HuH-7.5 (cell line): ENCODE data around the gene FGD1.
"Not testable (repeated sequence)": the region's sequence is repeated elsewhere in the genome, so short reads cannot be mapped to it uniquely, and the experiment has no call there.

ENCODE experiments used
- DNase-seq: peaks from one replicate; pipeline ENCODE4 v3.0.0; 2011; ENCODE audit warnings: low spot score

The FGD1 gene

DNA sequence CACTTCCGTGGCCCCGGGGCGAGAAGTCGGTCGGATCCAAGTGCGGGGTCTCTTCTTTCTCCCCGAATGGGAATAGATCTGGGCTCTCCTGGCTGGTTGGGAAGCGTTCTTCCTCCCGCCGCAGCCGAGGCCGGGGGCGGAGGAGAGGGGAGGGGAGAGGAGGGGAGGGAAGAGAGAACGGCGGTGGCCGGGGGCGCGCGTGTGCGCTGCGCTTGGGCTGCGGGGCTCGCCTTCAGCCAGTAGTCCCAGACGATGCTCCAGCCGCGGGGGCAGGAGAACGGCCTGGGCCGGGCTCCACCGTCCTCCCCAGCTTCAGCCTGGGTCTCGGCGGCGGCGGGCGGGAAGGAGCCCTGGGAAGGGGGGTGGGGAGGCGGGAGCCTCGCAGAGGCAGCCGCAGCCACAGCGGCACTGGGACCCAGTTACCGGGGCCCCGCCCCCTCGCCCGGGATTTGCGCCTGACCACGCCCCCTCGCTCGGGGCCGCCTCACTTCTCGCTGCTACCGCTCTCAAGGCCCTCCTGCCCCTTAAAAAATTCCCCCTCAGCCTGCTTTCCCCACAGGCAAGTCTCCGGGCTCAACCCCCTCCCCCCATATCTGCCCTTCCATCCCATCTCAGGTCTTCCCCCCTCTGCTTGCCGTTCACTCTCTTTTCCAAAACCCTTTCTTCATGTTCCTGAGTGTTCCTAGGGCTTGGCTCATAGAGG lies at the start of gene FGD1:
Gene FGD1 (minus strand): TSS at position 421 of the 703 bp plus-strand sequence. CDS start 802 bp downstream, outside the sequence.
- peak; percentile 83 for DNase-seq

DNA sequence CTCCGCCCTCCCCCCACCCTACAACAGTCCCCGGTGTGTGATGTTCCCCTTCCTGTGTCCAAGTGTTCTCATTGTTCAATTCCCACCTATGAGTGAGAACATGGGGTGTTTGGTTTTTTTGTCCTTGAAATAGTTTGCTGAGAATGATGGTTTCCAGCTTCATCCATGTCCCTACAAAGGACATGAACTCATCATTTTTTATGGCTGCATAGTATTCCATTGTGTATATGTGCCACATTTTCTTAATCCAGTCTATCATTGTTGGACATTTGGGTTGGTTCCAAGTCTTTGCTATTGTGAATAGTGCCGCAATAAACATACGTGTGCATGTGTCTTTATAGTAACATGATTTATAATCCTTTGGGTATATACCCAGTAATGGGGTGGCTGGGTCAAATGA lies 46.2 kb upstream of the FGD1 start:
- not testable (repeated sequence) for DNase-seq

DNA sequence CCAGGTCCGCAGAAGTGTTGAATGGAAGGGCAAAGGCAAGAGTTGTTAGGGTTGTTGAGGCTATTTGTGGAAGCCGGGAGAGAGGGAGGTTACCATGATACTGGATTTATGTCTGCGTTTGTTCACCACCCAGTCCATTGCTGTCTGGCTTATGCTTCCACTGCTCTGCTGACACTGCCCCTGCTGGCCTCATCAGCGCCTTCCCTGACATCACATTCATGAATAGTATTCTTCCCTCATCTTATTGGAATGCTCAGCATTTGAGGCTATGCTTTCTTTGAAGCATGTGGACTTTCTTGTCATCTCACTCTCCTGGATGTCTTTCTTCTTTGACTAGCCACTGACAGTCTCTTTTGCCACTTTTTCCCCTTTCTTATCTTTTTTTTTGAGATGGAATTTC lies 44.3 kb upstream of the FGD1 start:
- DNase-seq = no peak

DNA sequence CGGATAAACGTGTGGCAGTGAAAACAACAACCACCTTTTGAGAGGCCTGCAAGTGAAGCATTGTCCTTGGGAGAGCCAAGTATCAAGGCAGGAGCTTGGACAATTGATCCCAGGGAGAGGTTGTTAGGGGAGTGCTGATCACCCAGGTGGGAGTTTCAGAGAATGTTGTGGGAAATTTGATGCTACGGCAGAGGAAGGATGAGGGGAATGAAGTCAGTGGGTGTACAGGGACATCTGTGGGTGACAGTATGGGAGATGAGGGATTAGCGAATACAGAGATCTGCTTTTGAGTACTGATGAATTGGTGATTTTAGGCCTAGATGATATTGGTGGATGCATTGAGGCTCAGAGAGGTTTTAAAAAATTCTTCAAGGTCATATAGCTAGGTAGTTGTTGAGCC lies 38.2 kb upstream of the FGD1 start:
- DNase-seq = no peak

DNA sequence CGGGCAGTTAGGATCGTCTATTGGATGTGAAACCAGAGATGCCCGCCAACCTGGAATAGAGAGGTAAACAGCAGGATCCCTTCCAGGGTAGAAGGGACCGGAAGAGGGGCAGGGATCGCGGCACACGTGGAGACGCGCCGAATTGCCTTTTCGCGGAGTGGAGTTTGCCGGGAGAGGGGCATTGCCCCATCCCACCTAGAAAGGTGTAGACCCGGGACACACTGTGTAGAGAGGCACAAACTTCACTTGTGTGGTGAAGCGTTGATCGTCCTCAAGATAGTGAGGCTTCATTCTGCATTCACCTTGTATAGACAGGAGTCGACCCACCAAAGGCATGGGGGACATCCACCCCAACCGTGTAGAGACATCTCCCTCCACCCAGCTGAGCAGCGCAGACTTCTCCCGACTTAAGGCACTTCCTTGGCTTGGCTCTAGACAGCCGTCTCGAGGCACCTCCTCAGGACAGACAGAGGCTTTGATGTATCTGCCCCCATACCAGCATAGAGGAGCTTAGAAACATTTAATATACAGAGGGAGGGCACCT lies 34.4 kb upstream of the FGD1 start:
- DNase-seq = no peak

DNA sequence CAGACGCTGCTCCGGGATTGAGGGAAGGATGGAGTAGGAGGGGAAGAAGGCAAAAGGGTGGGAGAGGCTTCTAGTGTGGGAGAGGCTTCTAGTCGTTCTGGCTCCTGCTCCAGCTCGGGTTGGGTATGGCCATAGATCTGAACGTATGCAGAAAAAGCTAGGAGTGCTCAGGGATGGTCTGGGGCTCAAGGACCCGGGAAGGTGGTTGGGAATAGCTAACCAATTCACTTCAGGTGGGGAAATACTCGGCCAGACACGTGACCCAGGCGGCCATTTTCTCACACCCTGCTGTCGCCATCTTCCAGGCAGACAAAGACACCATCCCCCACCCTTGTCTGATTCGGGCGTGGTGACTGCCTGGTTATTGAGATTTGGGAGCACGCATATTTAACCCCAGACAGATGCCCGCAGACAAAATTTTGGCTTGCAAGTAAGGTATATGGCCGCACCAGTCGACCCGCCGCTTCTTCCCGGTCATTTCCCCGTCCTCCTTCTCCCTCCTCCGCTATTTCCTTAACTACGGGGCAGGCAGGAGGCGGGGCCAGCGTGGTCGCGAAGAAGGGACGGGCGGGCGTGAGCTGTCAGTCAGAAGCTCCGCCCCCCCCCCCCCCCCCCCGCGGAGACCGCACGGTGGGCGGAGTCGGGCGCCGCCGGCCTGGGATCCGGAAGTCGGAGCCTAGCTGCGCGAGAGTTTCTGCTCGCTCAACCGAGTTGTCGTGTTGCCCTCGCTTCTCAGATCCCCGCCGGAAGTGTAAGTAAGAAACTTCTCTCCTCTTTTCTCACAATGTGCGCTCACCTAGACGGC lies 33.7 kb upstream of the FGD1 start, which contains the start of gene GNL3L:
Gene GNL3L (plus strand): TSS at position 668 of the 805 bp plus-strand sequence. CDS start 2,348 bp downstream, outside the sequence.
- peak; percentile 59 for DNase-seq

DNA sequence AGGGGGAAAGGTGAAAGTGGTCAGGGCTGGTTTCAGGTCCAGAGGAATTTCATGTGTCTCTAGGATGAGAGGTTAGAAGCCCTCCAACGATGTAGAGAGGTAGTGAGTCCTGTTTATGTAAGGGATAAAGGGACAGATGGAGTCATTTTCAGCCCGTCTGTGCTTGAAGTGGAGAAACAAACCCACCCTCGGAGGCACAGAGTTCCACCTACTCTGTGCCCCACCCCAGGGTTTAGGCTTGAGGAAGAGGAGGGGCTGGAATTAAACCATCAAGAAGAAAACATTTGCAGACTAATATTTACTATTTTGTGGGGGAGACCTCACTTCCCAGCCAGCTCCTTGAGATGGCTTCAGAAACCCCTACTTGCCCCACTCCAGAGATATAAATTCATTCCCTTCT lies 33.1 kb upstream of the FGD1 start:
- DNase-seq = no peak

DNA sequence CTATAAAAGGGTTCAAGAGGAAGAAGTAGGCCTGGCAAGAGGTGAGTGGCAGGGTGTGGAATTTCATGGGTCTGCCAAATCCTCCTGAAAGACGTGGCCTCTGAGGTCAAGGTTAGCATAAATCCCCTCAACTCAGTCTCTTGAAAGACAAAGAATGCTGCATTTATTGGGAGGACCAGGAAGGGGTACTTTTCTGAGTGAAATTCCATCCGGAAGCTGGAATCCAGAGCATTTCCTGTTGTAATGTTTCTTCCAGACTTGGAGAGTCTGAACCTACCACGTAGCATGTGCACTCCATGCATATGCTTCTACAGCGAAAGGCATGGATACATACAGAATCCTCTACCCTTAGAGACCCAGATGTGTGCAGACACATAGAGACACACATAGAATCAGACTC lies 13.4 kb upstream of the FGD1 start:
- DNase-seq = no peak

DNA sequence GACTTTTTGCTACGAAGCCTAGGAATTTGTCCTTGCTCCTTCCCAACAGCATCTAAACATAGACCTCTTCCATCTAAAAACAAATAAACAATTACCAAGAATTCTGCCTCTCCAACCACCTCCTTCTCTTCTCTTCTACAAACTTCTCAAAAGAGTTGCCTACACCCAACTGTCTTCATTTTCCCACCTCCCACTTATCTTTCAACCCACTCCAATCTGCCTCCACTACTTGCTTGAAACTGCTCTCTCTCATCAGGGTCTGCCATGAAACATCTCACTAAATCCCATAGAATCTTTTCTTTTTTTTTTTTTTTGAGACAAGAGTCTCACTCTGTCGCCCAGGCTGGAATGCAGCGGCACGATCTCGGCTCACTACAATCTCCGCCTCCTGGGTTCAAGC lies 902 bp upstream of the FGD1 start:
- DNase-seq = no peak

DNA sequence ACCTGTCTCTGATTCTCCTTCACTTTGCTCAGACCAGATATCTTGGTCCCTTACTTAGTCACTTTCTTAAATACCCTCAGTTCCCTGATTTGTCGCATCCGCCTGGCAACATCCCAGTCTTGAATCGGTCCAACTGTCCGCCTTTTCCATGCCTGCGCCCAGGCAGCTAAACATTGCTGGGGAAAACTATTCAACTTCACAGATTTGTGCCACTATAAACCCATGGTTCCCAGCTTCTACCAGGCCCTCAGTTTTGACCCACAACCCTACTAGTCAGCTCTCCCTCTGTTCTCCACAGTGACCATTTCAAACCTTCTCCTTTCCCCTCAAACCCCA lies 451 bp upstream of the FGD1 start:
- no peak for DNase-seq

DNA sequence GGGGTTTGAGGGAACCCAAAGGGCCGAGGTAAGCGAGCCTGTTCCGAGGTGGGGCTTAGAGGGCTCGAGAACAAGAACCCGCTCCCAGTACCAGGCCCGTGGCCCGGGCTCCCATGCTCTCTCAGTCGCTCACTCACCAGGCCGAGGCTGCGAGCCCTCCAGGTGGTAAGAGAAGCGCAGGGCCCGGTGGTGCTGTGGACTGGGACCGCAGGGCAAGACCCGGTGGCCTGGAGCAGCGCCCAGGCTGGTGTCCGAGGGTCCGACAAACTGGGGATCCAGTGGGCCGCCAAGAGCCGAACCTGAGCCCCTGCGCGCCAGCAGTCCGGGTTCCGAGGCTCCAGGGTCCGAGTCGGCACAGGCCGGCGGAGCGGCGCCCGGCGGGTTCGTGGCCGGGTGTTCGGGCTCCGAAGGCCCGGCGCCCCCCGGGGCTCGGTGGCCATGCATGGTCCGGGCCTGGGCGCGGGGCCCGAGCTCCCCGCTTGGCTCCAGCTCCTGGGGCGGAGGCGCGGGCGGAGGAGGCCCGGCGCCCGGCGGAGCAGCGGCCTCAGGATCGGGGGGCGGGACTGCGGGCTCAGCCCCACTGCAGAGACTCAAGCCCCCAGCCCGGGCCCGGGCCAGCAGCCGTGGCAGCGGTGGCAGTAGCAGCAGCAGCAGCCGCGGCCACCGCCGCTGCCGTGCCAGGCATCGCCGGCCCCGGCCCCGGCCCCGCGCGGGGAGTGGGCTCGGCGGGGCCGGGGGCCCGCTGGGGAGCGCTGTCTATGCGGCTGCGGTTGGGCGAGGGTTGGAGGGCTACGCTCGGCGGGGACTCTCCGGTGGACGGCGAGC lies 833 bp downstream of the FGD1 start:
- DNase-seq = no peak

DNA sequence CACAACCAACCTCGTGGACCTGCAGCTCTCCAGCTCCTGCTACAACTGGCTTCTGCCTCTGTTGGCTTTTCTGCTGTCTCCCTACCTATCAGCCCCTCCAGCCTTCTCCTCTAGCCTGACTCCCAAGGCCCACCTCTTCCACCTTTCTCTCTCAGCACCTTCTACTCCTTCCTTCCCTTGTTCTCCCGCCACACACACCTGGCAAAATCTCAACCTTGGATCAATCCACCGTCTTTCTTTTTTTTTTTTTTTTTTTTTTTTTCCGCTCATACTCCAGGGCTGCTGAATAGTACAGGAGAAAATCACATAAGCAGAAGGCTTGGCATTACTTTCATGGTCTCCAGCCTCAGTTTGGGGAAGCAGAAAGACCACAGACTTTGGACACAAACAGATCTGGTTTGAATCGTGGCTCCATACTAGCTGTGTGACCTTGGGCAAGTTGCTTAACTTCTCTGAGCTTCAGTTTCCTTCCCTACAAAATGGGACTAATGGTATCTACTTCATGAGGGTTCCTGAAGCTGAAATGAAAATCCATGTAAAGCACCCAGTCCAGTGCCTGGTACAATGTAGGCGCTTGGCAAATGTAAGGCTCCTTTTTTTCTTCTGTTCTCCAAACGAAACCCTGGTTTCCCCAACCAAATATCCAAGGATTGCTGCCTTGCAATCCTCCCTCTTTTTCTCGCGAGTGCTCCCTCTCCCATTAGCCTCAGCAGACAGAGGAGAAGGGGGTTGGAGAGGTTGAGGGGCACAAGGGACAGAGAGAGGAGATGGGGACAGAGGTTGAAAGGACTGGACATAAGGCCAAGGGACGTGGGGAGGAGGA lies 1.7 kb downstream of the FGD1 start:
- DNase-seq = no peak

DNA sequence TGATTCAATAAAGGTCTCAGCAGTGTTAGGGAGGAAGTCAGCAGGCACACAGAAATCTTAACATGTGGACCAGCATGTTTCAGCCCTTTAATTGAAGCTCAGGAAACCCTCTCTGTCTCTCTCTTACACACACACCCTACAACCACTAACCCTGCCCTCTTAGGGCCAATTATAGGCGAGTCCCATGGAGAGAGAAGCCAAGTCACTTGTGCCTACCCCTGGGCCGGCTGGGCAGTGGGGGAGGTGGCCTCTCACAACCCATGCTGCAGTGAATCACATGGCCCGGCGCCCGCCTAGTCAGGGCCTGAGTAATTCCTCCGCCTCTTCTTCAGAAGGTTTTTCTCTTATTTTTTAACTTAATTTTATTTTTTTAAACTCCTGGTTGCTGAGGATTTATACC lies 3.7 kb downstream of the FGD1 start:
- DNase-seq = no peak

DNA sequence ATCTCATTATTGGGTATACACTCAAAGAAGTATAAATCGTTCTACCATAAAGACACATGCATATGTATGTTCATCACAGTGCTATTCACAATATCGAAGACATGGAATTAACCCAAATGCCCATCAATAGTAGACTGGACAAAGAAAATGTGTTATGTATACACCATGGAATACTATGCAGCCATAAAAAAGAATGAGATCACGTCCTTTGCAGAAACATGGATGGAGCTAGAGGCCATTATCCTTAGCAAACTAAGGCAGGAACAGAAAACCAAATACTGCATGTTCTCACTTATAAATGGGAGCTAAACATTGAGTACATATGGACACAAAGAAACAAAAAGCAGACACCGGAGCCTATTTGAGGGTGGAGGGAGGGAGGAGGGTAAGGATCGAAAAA lies 6.2 kb downstream of the FGD1 start:
- not testable (repeated sequence) for DNase-seq

DNA sequence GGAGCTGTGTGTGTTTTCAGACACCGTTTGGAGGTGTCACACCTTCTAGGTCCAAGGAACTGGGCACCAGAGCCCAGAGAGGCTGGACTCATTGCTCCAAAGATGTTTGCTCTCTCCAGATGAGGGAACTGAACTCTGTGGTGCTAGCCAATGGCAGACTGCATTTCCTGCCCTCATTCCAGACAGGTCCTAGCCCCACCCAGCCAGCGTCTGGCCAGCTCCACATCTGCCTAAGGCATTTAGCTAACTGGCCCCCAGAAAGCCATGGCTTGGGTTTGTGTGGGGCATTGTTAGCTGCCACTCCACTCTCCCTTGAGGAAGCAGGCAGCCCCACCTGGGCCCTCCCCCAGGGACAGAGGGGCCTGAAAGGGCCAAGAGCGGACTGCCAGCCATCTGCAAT lies 11.4 kb downstream of the FGD1 start:
- no peak for DNase-seq

DNA sequence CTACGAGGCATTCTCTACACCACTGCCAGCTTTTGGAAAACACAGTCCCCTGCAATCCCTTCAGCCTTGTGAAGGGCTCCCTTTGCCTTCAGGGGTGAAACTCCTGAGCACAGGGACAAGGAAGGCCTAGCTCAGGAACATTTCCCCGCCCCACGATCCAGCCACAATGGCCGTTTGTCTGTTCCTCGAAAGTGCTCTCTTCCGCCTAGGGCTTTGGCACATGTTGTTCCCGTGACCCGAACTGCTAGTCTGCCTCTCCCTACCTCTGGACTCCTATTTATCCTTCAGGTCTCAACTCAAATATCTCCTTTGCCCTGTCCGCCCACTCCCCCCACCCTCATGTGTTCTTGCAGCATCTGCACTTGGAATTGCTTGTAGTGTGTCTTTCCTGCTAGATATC lies 12.1 kb downstream of the FGD1 start:
- no peak for DNase-seq

DNA sequence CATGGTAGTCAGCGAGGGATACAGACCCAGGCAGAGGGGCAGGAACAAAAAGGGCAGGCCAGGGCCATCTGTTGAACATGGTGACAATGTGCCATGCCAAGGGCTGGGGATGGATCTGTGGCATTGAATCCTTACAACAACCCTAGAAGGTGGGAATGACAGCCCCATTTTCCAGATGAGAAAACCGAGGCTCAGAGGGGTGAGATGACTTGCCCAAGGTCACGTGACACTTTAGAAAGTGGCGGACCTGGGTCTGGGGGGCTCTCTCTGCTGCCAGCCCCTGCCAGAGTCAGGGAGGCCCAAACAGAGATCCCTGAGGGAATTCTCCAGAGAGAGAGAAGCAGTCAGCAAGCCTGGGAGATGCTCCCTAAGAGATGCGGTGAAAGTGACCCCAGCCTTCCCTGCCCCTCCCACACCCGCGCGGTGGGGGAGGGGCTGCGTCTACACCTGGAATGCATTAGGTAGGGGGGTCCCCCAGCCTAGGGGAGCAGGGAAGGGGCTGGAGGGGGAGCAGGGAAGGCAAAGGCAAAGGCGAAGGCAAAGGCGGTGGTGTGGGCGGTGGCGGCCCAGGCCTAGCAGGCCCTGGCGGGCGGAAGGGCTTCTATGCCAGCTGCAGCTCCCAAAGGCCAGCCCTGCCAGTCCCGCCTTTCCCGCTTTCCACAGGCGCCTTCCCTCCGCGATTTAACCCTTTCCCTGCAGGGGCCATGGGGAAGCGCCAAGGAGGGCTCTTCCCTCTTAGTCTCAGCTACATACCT lies 13.0 kb downstream of the FGD1 start:
- DNase-seq = no peak

DNA sequence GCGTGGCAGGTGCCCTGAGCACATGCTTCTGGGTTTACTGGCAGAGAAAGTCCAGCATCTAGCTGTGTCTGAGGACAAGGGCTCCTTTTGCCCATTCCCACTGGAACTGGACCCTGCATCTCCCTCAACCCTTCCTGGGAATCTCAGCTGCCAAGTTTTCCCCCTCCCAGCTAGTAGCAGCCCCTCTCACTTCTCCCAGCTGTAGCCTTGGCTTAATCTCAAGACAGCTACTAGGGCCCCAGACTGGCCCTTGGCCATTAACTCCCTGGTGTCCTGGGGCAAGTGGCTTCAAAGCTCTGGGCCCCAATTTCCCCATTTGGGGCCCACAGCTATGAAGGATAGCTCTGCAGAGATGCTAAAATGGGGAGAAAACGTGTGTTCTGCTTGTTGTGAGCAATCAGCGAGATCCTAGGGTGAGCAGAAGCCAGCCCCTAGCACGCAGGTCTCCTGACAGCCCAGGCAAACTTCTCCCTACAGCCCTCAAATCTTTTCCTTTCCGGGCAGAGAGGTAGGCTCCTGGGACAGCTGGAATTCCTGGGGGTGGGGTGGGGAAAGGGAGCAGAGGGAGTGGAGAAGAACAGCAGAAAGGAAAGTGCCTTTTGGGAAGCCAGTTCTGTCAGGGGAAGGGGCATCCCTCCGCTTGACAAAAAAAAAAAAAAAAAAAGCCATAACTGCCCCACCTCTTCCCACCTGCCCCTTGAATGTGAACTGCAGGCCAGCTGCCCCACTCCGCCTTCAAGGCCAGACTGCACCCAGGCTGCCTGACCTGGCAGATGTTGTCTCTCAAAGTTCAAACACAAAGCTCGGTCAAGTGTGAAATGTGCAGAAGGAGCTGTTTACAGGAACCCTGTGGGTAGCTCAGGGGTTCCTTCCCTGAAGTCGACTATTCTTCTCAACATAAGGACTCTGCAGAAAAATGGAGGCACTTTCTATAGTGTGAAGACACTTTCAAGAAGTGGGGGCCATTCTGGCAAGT lies 16.6 kb downstream of the FGD1 start:
- DNase-seq = no peak

DNA sequence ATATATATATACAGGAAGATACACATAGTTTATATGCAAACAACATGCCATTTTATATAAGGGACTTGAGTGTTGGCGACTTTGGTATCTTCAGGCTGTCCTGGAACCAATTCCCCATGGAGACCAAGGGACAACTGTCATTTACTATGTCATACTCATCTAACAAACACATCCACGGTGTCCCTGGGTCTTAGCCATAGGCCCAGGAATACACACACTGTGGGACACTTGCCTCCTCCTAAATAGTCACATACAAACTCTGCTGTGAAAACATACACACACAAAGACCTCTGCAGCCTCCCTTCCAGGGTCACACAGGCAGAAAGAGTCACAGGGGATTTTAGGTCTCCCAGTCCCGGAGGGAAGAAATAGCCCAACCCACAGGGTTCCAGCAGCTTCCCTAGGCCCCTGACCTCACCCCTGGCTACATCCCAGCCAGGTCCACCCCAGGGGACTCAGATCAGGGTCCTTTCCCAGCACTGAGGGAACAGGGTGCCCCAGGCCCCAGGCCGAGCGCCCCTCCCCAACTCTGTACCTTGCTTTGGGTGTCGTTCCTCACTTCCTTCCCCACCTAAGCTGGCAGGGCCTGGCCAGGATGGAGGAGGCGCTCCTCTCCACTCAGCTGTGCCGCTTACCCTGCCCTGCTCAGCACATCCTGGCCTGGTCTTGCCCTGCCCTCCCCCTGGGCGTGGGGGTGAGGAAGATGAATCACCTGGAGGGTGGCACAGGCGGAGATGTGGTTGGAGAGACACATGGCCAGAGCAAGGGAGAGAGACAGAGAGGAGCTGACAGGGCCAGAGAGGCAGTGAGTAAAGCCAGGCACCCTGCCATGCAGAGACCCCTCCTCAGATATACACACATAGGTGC lies 21.8 kb downstream of the FGD1 start:
- DNase-seq = no peak
